Liver (tissue), 9 donors: ENCODE measurements around the gene NPEPL1. TPM values are rescaled to one million over a fixed set of nuclear protein-coding genes. Genes with fewer than 3 reads are reported as not detected.

ENCODE experiments used
- DNase-seq: peaks from one replicate; pipeline ENCODE4 v3.0.0-alpha.2; 2017; ENCODE audit warnings: low spot score
- H3K27ac ChIP-seq, 2 donors: one replicate each; pipeline ENCODE4 v1.7.0; 2013; ENCODE audit warnings: inconsistent platforms in 2 of 2, low read length in 2 of 2, control low read depth in 1 of 2, low read depth in 1 of 2, mild to moderate bottlenecking in 1 of 2
- H3K27me3 ChIP-seq, 4 donors: one replicate each; pipeline versions ENCODE4 v1.6.1 to v1.7.0; 2013; ENCODE audit warnings: low read length in 3 of 4, inconsistent platforms in 1 of 4, mild to moderate bottlenecking in 1 of 4, moderate library complexity in 1 of 4; ENCODE audit not compliant: control insufficient read depth in 4 of 4, insufficient read depth in 4 of 4
- H3K36me3 ChIP-seq, 4 donors: one replicate each; pipeline versions ENCODE4 v1.6.1 to v1.7.0; 2013; ENCODE audit warnings: low read length in 3 of 4, mild to moderate bottlenecking in 3 of 4, low read depth in 1 of 4, moderate library complexity in 1 of 4; ENCODE audit not compliant: control insufficient read depth in 4 of 4, insufficient read depth in 3 of 4
- H3K4me1 ChIP-seq, 4 donors: one replicate each; pipeline versions ENCODE4 v1.6.1 to v1.7.0; 2013; ENCODE audit warnings: low read length in 3 of 4, mild to moderate bottlenecking in 3 of 4, moderate library complexity in 1 of 4; ENCODE audit not compliant: control insufficient read depth in 4 of 4, insufficient read depth in 4 of 4
- H3K4me3 ChIP-seq, 3 donors: one replicate each; pipeline versions ENCODE4 v1.6.1 to v1.7.0; 2013; ENCODE audit warnings: low read length in 3 of 3, control low read depth in 1 of 3, low read depth in 1 of 3, mild to moderate bottlenecking in 1 of 3
- H3K9ac ChIP-seq, 2 donors: one replicate each; pipeline ENCODE4 v1.7.0; 2013; ENCODE audit warnings: low read length in 2 of 2, mild to moderate bottlenecking in 2 of 2, moderate library complexity in 2 of 2, control low read depth in 1 of 2, low read depth in 1 of 2
- H3K9me3 ChIP-seq, 4 donors: one replicate each; pipeline versions ENCODE4 v1.6.1 to v1.7.0; 2013; ENCODE audit warnings: low read length in 3 of 4; ENCODE audit not compliant: control insufficient read depth in 4 of 4
- ATF3 ChIP-seq: IDR thresholded peaks from 2 replicates; pipeline ENCODE4 v1.6.1; 2016; ENCODE audit warnings: antibody characterized with exemption
- EGR1 ChIP-seq, 2 donors: IDR thresholded peaks; 2 replicates each; pipeline ENCODE4 v1.6.1; 2016 to 2018; ENCODE audit warnings: antibody characterized with exemption in 2 of 2, low read depth in 2 of 2
- FOXA2 ChIP-seq: IDR thresholded peaks from 2 replicates; pipeline ENCODE4 v1.6.1; 2016; ENCODE audit warnings: antibody characterized with exemption
- GABPA ChIP-seq, 2 donors: IDR thresholded peaks in 1 of 2; conservative IDR thresholded peaks in 1 of 2; 2 replicates each; pipeline ENCODE4 v1.6.1; 2016; ENCODE audit warnings: antibody characterized with exemption in 2 of 2, mild to moderate bottlenecking in 1 of 2, moderate library complexity in 1 of 2
- HNF4A ChIP-seq, 2 donors: conservative IDR thresholded peaks; 2 replicates each; pipeline ENCODE4 v1.6.1; 2016; ENCODE audit warnings: antibody characterized with exemption in 2 of 2, mild to moderate bottlenecking in 2 of 2
- HNF4G ChIP-seq: IDR thresholded peaks from 2 replicates; pipeline ENCODE4 v1.6.1; 2016; ENCODE audit warnings: antibody characterized with exemption
- JUND ChIP-seq, 2 donors: IDR thresholded peaks; 2 replicates each; pipeline ENCODE4 v1.6.1; 2016; ENCODE audit warnings: antibody characterized with exemption in 2 of 2
- NR2F2 ChIP-seq: IDR thresholded peaks from 2 replicates; pipeline ENCODE4 v1.6.1; 2016; ENCODE audit warnings: antibody characterized with exemption
- RAD21 ChIP-seq, 2 donors: IDR thresholded peaks; 2 replicates each; pipeline ENCODE4 v1.6.1; 2016; ENCODE audit warnings: antibody characterized with exemption in 2 of 2, mild to moderate bottlenecking in 2 of 2
- RXRA ChIP-seq, 2 donors: IDR thresholded peaks; 2 replicates each; pipeline ENCODE4 v1.6.1; 2017 to 2018; ENCODE audit warnings: antibody characterized with exemption in 2 of 2, mild to moderate bottlenecking in 1 of 2
- SP1 ChIP-seq: IDR thresholded peaks from 2 replicates; pipeline ENCODE4 v1.6.1; 2018; ENCODE audit warnings: antibody characterized with exemption, mild to moderate bottlenecking
- TAF1 ChIP-seq: conservative IDR thresholded peaks from 2 replicates; pipeline ENCODE4 v1.6.1; 2016; ENCODE audit warnings: antibody characterized with exemption, mild to moderate bottlenecking
- YY1 ChIP-seq: IDR thresholded peaks from 2 replicates; pipeline ENCODE4 v1.6.1; 2016; ENCODE audit warnings: antibody characterized with exemption, mild to moderate bottlenecking
- ZBTB33 ChIP-seq: IDR thresholded peaks from 2 replicates; pipeline ENCODE4 v1.6.1; 2016; ENCODE audit warnings: antibody characterized with exemption
- WGBS: extraction: QIAGEN DNeasy Blood & Tissue Kit; methylation state at CpG from one replicate; pipeline ENCODE4 v1.1.7; 2013; 5-methylcytosine and 5-hydroxymethylcytosine counted together
- polyA plus RNA-seq, 2 donors: library from polyadenylated mRNA; stranded (reverse) in 1 of 2; unstranded in 1 of 2; fragments of 200-250 nt in 1 of 2; fragments of >200 nt in 1 of 2; fragmentation: Nextera tagmentation in 1 of 2; extraction: Ambion mirVana in 1 of 2; gene quantifications; one replicate each; pipeline versions ENCODE4 v1.2.1 to v1.2.3, GENCODE V29; 2013 to 2015
- total RNA-seq, 2 donors: library from RNA; depleted of rRNA; stranded (reverse); fragments of >200 nt; gene quantifications; one replicate each; pipeline ENCODE4 v1.2.3, GENCODE V29; 2014
- TF ChIP-seq, protein P1 (sequence below): IDR thresholded peaks from 2 replicates; pipeline ENCODE4 v1.6.1; 2016; ENCODE audit warnings: antibody characterized with exemption
- TF ChIP-seq, protein P2 (sequence below): fragments of 150-350 bp; IDR thresholded peaks from 2 replicates; pipeline ENCODE4 v1.5.1; 2017; ENCODE audit warnings: improper control_type of control experiment, low read depth, low read length; ENCODE audit not compliant: missing input control
- donor health status: healthy.
- donor health status: healthy.
- donor health status: healthy.
- donor health status: healthy.
- donor health status: healthy.

The NPEPL1 gene
- total and polyA plus RNA-seq, 4 donors = 8.0 to 13.3 (median 10.9) TPM

GRCh38 chr20:58677079-58677604, 15.5 kb upstream of the NPEPL1 start:
- DNase-seq = no peak
- H3K4me3 ChIP-seq = no peak overlapping the region
- no peak overlapping the region for H3K9ac ChIP-seq
- WGBS = 94% methylated on average over 5 of the region's 5 CpGs
- no peak for TF ChIP-seq TAF1
- no peak for TF ChIP-seq RAD21 (IDR thresholded peaks at IDR 0.05)
- no peak for TF ChIP-seq SP1
- TF ChIP-seq JUND (IDR thresholded peaks at IDR 0.05) = no peak
- no peak for TF ChIP-seq HNF4A (conservative IDR thresholded peaks at IDR 0.05)
- no peak for TF ChIP-seq GABPA (IDR thresholded peaks at IDR 0.05 in 1 of 2, conservative IDR thresholded peaks at IDR 0.05 in 1 of 2)
- no peak for TF ChIP-seq HNF4G
- TF ChIP-seq, protein P1, sequence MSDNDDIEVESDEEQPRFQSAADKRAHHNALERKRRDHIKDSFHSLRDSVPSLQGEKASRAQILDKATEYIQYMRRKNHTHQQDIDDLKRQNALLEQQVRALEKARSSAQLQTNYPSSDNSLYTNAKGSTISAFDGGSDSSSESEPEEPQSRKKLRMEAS = no peak
- no peak for TF ChIP-seq ATF3
- TF ChIP-seq, protein P2, sequence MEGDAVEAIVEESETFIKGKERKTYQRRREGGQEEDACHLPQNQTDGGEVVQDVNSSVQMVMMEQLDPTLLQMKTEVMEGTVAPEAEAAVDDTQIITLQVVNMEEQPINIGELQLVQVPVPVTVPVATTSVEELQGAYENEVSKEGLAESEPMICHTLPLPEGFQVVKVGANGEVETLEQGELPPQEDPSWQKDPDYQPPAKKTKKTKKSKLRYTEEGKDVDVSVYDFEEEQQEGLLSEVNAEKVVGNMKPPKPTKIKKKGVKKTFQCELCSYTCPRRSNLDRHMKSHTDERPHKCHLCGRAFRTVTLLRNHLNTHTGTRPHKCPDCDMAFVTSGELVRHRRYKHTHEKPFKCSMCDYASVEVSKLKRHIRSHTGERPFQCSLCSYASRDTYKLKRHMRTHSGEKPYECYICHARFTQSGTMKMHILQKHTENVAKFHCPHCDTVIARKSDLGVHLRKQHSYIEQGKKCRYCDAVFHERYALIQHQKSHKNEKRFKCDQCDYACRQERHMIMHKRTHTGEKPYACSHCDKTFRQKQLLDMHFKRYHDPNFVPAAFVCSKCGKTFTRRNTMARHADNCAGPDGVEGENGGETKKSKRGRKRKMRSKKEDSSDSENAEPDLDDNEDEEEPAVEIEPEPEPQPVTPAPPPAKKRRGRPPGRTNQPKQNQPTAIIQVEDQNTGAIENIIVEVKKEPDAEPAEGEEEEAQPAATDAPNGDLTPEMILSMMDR = no peak
- TF ChIP-seq RXRA (IDR thresholded peaks at IDR 0.05) = no peak
- no peak for TF ChIP-seq YY1
- no peak overlapping the region for H3K27ac ChIP-seq
- no peaks in the 10 kb centered on the region for H3K4me1 ChIP-seq
- peaks cover 14 to 65% (median 43%) of the 10 kb centered on the region in 4 donors for H3K36me3 ChIP-seq
- H3K27me3 ChIP-seq = no peaks in the 10 kb centered on the region
- H3K9me3 ChIP-seq = no peaks in the 10 kb centered on the region

GRCh38 chr20:58677808-58678207, 14.8 kb upstream of the NPEPL1 start:
- DNase-seq = no peak
- peaks cover 14 to 62% (median 38%) of the 10 kb centered on the region in 4 donors for H3K36me3 ChIP-seq
- no peak overlapping the region for H3K9ac ChIP-seq
- H3K27ac ChIP-seq = no peak overlapping the region
- TF ChIP-seq, protein P2 = no peak
- no peak for TF ChIP-seq ATF3
- TF ChIP-seq, protein P1 = no peak
- no peak for TF ChIP-seq RXRA (IDR thresholded peaks at IDR 0.05)
- no peak overlapping the region for H3K4me3 ChIP-seq
- H3K27me3 ChIP-seq = no peaks in the 10 kb centered on the region
- no peaks in the 10 kb centered on the region for H3K4me1 ChIP-seq
- WGBS = 97% methylated on average over 5 of the region's 5 CpGs
- H3K9me3 ChIP-seq = no peaks in the 10 kb centered on the region

GRCh38 chr20:58678806-58679205, 13.8 kb upstream of the NPEPL1 start:
- Histone ChIP-seq H3K36me3 (peaks cover 14 to 52% (median 29%) of the 10 kb centered on the region in 4 donors), H3K27me3 (no peaks in the 10 kb centered on the region), H3K4me3 (no peak overlapping the region), H3K9ac (no peak overlapping the region), H3K27ac (no peak overlapping the region), H3K9me3 (no peaks in the 10 kb centered on the region), H3K4me1 (no peaks in the 10 kb centered on the region)
- no peak for DNase-seq
- WGBS = 93% methylated on average over 8 of the region's 8 CpGs
- no peak for TF ChIP-seq RAD21 (IDR thresholded peaks at IDR 0.05)
- TF ChIP-seq NR2F2 = no peak
- TF ChIP-seq TAF1 = no peak
- TF ChIP-seq YY1 = no peak
- no peak for TF ChIP-seq FOXA2
- no peak for TF ChIP-seq RXRA (IDR thresholded peaks at IDR 0.05)
- no peak for TF ChIP-seq SP1
- TF ChIP-seq EGR1 (IDR thresholded peaks at IDR 0.05; ENCODE audit: low read depth in 2 of 2) = no peak
- no peak for TF ChIP-seq GABPA (IDR thresholded peaks at IDR 0.05 in 1 of 2, conservative IDR thresholded peaks at IDR 0.05 in 1 of 2)
- TF ChIP-seq ATF3 = no peak
- no peak for TF ChIP-seq ZBTB33
- TF ChIP-seq HNF4G = no peak
- TF ChIP-seq, protein P1 = no peak
